IPS DF 4.7 (cell line): ENCODE results near the gene NT5M.

Experiments used
- DNase-seq: peaks from one replicate; pipeline ENCODE4 v3.0.0-alpha.2; 2013; ENCODE audit warnings: low spot score; ENCODE audit errors: extremely low read depth

Gene NT5M

DNA sequence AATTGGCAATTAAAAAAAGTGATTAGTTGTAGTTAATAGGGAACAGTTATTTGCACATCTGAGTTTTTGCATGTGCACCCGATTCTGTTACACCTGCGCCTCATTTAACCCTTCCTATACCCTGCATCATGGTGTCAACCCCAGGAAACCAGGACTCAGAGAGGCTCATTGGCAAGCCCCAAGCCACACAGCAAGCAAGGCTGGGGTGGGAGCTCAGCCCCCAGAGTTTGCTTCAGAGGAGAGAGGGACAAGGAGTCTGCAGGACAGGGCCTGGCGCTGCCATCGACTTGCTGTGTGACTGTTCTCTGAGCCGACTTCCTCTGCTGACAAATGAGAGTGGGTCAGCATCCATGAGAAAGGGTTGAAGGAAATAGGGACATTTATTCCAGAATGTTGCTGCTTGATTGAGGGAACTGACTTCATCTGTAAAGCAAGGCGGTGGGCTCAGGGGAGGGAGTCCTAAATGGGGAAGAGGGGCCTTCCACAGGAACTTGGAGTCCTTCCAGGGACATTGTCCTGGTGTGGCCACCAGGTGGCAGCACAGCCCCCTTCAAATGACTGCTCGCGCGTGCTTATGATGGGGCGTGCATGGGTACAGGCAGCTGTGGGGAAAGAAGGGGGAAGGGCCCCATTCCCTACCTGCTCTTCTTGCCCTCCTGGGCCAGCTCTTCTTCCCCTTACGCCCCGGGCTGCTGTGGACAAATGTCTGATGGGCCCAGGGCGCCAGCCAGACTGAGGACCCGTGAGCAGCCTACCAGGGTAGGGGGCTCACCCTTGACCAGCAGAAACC, 51.6 kb downstream of the NT5M start:
- DNase-seq = peak; percentile 25

DNA sequence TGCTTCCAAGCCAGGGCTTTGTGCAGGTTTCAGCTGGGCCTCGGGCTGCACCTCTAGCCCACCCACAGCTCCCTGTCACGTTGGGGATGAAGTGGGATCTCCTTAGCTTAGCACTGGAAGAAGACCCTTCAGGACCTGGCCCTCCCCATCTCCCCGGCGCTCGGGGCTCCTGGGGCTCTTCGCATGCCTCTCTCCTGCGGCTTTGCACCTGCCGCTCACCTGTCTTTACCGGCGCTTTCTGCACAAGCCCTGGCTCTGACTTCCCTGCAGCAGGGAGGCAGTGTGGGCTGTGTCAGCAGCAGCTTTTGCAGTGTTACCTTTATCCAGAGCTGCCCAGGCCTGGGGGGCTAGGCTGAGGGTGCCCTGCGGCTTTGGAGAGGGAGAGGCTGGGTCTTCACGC, 52.3 kb downstream of the NT5M start:
- no peak for DNase-seq

- DNase-seq = peak; percentile 66
These were observed 53.2 kb downstream of the NT5M start for GRCh38 chr17:17356149-17356930.

GRCh38 chr17:17356931-17357270, 53.7 kb downstream of the NT5M start:
- DNase-seq = no peak

GRCh38 chr17:17358060-17358751, 55.0 kb downstream of the NT5M start:
- DNase-seq = no peak

GRCh38 chr17:17358866-17359265, 55.7 kb downstream of the NT5M start:
- no peak for DNase-seq

DNA sequence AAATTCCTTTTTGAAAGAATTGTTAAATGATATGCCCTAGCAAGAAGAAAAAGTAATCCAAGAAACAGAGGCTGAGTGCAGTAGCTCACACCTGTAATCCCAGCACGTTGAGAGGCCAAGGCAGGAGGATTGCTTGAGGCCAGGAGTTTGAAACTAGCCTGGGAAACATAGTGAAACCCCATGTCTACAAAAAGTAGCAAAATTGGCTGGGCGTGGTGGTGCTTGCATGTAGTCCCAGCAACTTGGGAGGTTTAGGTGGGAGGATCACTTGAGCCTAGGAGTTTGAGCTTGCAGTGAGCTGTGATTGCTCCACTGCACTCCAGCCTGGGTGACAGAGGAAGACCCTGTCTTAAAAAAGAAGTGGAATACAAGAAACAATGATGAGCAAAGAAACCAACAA, 56.1 kb downstream of the NT5M start:
- no peak for DNase-seq

- no peak for DNase-seq
These were observed 57.0 kb downstream of the NT5M start for GRCh38 chr17:17360087-17360730.

DNA sequence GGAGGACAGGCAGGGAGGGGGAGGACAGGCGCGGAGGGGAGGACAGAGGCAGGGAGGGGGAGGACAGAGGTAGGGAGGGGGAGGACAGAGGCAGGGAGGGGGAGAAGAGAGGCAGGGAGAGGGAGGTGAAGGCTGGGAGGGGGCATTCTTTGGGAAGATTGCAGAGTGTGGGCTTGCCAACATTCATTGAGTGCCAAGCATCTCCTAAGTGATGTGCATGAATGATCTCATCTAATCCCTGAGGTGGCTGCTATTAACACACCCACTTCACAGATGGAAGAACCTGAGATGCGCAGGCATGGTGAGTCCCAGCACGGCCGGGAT, 58.3 kb downstream of the NT5M start:
- DNase-seq = no peak

GRCh38 chr17:17361867-17362539, 58.8 kb downstream of the NT5M start:
- DNase-seq = no peak

- no peak for DNase-seq
These were observed 59.4 kb downstream of the NT5M start for GRCh38 chr17:17362540-17362930.

DNA sequence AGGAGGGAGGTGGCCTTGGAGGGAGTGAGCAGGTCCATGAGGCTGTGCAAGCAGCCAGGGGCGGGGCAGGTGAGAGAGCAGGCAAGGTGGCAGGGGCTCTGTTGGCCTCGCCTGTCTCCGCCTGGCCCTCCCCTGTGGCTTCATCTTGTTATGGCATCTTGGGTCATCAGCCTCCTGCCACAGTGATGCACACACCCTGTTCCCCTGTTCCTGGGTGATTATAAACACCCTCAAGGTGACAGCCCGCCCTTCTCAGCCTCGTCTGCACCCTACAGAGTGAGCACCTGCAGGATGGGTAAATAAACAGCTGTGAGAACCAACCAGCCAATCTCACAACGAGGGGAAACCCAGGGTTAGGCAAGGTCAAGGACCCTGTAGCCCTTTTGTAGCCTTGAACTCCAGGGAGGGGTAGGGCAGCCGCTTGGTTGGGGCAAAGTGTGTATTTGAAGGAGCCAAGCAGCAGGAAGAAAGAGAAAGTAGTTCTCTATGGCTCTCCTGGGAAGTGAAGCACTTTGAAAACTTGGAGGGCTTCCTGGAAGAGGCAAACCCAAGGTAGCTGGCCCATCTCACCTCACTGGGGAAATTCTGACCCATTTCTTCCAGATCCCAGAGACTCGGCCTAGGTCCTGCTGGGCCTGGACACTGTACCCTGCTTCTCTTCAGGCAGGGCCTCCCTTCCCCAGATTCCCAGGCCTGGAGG, 60.6 kb downstream of the NT5M start:
- no peak for DNase-seq

DNA sequence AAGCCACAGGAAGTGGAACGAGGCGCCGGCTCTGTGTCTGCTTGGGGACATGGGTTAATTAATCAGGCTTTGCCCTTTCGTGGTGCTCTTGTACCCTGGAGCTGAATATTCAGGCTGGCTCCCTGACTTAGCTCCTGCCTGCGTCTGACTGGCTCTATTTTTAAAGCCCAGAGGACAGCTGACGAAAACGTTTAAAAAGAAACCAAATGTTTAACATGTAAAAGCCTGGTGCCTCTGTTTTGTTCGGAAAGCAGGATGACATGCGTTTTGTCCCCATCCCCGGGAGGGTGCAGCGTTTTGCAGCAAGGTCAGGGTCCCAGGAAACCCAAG, 61.1 kb downstream of the NT5M start:
- no peak for DNase-seq

DNA sequence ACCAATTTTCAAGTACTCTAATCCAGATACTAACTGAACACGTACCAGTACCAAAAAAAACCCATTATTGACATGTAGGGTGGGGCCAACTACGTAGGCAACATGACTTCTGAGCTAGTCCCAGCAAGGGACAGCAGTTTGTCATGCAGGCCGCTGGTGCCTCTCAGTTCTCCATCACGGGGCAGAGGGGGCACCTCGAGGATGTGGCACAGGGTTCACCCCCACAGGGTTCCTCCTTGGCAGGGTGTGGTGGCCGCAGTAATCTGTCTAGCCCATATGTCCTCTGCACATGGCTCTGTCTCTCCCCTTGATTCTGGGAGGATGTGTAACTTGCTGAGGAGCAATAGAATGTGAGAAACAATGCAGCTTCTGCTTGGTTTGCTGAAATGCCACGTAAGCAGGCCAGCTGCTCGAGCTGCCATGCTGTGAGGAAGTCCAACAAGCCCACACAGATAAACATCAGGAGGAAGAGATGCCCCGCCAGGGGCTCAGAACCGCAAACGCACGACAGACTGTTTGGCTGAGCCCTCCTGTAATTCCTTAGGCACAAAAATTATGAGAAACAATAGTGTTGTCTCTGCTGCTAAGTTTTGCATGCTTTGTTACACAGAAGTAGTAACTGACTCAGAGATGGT, 62.4 kb downstream of the NT5M start:
- DNase-seq = no peak

GRCh38 chr17:17366235-17366634, 63.1 kb downstream of the NT5M start:
- DNase-seq = no peak

DNA sequence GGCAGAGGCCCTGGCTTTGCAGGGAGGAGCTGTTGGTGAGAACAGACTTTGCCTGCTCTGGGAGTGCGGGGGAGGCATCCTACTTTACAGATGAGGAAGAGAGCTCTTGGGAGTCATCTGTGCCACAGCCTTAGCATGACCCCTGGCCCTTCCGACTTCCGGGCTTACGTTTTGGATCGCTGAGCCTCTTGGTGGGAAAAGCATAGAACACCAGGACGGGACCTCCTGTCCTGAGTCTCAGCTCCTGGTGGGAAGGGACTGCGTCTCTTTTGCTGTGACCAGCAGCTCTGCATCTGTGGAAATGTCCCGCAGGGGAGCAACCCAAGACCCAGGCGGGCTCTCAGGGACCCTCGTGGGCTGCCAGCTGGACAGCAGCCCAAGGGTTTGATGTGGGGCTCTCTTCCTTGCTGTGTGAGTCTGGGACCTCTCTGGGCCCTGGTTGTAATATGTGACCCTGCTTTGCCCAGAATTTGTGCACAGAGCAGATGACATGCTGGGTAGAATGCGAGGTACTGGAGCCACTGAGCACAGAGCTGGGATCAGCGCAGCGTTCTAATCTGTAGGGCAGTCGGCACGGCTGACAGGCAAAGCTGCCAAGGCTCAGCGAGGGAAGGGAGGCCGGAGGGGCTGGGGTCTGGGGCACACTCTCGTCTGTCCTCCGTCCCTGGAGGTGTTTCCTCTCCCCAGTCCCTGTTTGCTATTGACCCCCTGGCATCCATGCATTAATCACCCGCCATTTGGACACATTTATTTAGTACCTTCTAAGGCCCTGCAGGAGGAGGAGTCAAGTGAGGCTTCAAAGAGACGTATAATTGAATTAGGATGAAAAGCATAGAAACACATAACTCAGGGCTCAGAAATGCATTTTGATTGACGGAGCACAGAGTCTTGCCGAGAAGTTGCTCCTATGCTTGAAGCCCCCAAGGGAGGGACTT, 64.0 kb downstream of the NT5M start:
- no peak for DNase-seq

GRCh38 chr17:17367931-17368330, 64.8 kb downstream of the NT5M start:
- no peak for DNase-seq

- no peak for DNase-seq
These were observed 67.5 kb downstream of the NT5M start for GRCh38 chr17:17370711-17371110.

DNA sequence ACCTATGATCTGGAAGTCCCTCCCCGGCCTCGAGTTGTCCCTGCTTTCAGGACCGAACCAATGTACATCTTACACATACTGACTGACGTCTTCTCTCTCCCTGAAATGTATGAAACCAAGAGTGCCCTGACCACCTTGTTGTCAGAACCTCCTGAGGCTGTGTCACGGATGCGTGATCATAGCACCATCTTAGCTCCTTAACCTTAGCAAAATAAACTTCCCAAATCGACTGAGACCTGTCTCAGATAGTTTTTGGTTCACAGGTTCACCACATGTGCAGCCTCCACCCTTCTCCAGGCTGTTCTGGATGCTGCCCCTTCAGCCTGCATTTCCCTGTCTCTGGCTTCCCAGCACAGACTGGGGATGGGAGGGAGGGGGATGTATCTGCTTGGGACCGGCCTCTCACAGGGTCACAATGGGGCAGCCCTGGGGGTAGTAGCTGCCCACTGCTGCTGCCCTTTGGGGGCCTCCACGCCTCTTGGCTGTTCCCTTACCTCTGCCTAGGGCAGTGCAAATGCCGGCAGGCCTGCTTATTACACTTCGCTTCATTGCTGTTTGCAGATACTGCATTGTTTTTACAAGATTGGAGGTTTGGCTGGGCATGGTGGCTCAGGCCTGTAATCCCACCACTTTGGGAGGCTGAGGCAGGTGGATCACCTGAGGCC, 69.8 kb downstream of the NT5M start:
- DNase-seq = no peak
